T-cell (primary cell): ENCODE results near the gene ARHGAP40. TPM values are rescaled to one million over a fixed set of nuclear protein-coding genes. Genes with fewer than 3 reads are reported as not detected.

Experiments
- ATAC-seq, 4 experiments: fragments of 200-7000 bp in 3 of 4; fragments of 150-1000 bp in 1 of 4; cut with Tn5 transposase; replicated peaks in 1 of 4; 1 replicate in 3 of 4; 2 replicates in 1 of 4; pipeline ENCODE4 v1.10.0; 2021; ENCODE audit warnings: moderate library complexity in 3 of 4, mild to moderate bottlenecking in 2 of 4, moderate number of reproducible peaks in 1 of 4
- CTCF ChIA-PET, 2 donors: fragments of 300-600 bp; sonication (Branson Sonifier 250); formaldehyde crosslinking; loops; one replicate each; lab custom pipeline; 2022; ENCODE audit warnings: antibody characterized with exemption in 2 of 2; lab: Charles Lee
- POLR2A ChIA-PET, 2 donors: fragments of 300-600 bp; sonication (Branson Sonifier 250); formaldehyde crosslinking; loops; one replicate each; lab custom pipeline; 2022; ENCODE audit warnings: antibody characterized with exemption in 2 of 2; lab: Charles Lee
- DNase-seq, 35 experiments: peaks; one replicate each; pipeline versions ENCODE4 v3.0.0 to v3.0.0-alpha.2; 2013 to 2023
- H3K27ac ChIP-seq: one replicate; pipeline ENCODE4 v1.5.1; 2013; ENCODE audit warnings: low read length
- H3K27me3 ChIP-seq, 2 experiments: replicated peaks in 1 of 2; 1 replicate in 1 of 2; 2 replicates in 1 of 2; pipeline versions ENCODE4 v1.6.1 to v1.7.0; 2013; ENCODE audit warnings: low read length in 1 of 2, mixed read lengths in 1 of 2; ENCODE audit not compliant: control insufficient read depth in 2 of 2, insufficient read depth in 2 of 2; ENCODE audit errors: extremely low read depth in 1 of 2
- H3K36me3 ChIP-seq, 2 donors: 1 replicate in 1 of 2; 2 replicates in 1 of 2; pipeline versions ENCODE4 v1.6.1 to v1.7.0; 2013; ENCODE audit warnings: low read length in 1 of 2; ENCODE audit not compliant: control insufficient read depth in 2 of 2, insufficient read depth in 1 of 2; ENCODE audit errors: extremely low read depth in 1 of 2
- H3K4me1 ChIP-seq, 2 experiments: 1 replicate in 1 of 2; 2 replicates in 1 of 2; pipeline versions ENCODE4 v1.6.1 to v1.7.0; 2013; ENCODE audit warnings: low read length in 2 of 2, mixed read lengths in 1 of 2; ENCODE audit not compliant: insufficient read depth in 2 of 2, control insufficient read depth in 1 of 2; ENCODE audit errors: extremely low read depth in 1 of 2
- H3K4me3 ChIP-seq, 2 donors: 1 replicate in 1 of 2; 2 replicates in 1 of 2; pipeline versions ENCODE4 v1.5.1 to v1.7.0; 2013; ENCODE audit warnings: mild to moderate bottlenecking in 2 of 2, low read length in 1 of 2, moderate library complexity in 1 of 2; ENCODE audit not compliant: control insufficient read depth in 1 of 2; ENCODE audit errors: extremely low read depth in 1 of 2
- H3K9me3 ChIP-seq: 2 replicates; pipeline ENCODE4 v1.7.0; 2013
- H3K27ac Mint-ChIP-seq, 2 donors: one replicate each; pipeline ENCODE4 v1.8.0; 2020 to 2021; ENCODE audit warnings: mild to moderate bottlenecking in 2 of 2, mixed read lengths in 2 of 2
- H3K27me3 Mint-ChIP-seq, 2 donors: one replicate each; pipeline ENCODE4 v1.8.0; 2021 to 2022; ENCODE audit warnings: mixed read lengths in 2 of 2
- H3K36me3 Mint-ChIP-seq: one replicate; pipeline ENCODE4 v1.8.0; 2021; ENCODE audit warnings: mixed read lengths
- H3K4me1 Mint-ChIP-seq, 3 donors: one replicate each; pipeline ENCODE4 v1.8.0; 2020 to 2022; ENCODE audit warnings: mixed read lengths in 3 of 3, mild to moderate bottlenecking in 1 of 3
- H3K4me3 Mint-ChIP-seq, 3 donors: one replicate each; pipeline ENCODE4 v1.8.0; 2020 to 2022; ENCODE audit warnings: mild to moderate bottlenecking in 3 of 3, mixed read lengths in 3 of 3, moderate library complexity in 3 of 3
- H3K9me3 Mint-ChIP-seq, 3 donors: one replicate each; pipeline ENCODE4 v1.8.0; 2020 to 2022; ENCODE audit warnings: mixed read lengths in 3 of 3
- WGBS: methylation state at CpG from one replicate; pipeline ENCODE4 v1.1.5; 2013; ENCODE audit warnings: missing lambda C conversion rate; ENCODE audit not compliant: insufficient coverage; 5-methylcytosine and 5-hydroxymethylcytosine counted together
- total RNA-seq, 35 experiments: library from RNA in 6 of 35; stranded (reverse) in 6 of 35; fragments of 120-200 nt in 1 of 35; gene quantifications; one replicate each; pipeline versions ENCODE4 v1.2.1 to v1.2.4 and lab custom pipeline; 2013 to 2026

The ARHGAP40 gene
- total RNA-seq, 5 donors from 2014 or later (not counting 1 experiment from before 2014, with no cell fraction given), result 0.28 TPM; not detected in 4

- no peak overlapping the region for H3K27ac Mint-ChIP-seq
- H3K4me1 ChIP-seq, result no peaks in the 10 kb centered on the region
- no peak overlapping the region for H3K4me3 ChIP-seq
- H3K27me3 Mint-ChIP-seq, result peaks cover 37 to 45% of the 10 kb centered on the region in 2 donors
- no peaks in the 10 kb centered on the region for H3K4me1 Mint-ChIP-seq
- H3K36me3 Mint-ChIP-seq, result no peaks in the 10 kb centered on the region
- no peaks in the 10 kb centered on the region for H3K9me3 ChIP-seq
- peaks cover 0 to 9% (median 4%) of the 10 kb centered on the region in 3 donors for H3K9me3 Mint-ChIP-seq
- ChIA-PET POLR2A (interaction anchor here in 1 of 2 donors (0.6 kb wide), 1 partner anchor 46 kb away, joined by 6 read pairs; no protein-coding TSS in a partner anchor), CTCF (interaction anchor here (0.5 to 0.7 kb wide), 2 partner anchors 75 to 156 kb away, joined by 3 read pairs; no protein-coding TSS in a partner anchor)
- peak in 26 of 35 experiments; percentile 13 to 72 (median 40) for DNase-seq
- peaks cover 0 to 28% of the 10 kb centered on the region in 2 experiments for H3K27me3 ChIP-seq
- no peak overlapping the region for H3K27ac ChIP-seq
- no peaks in the 10 kb centered on the region for H3K36me3 ChIP-seq
- no peak overlapping the region for H3K4me3 Mint-ChIP-seq
- no peak for ATAC-seq
- 21% methylated on average over 8 of the region's 13 CpGs for WGBS
Observed at GRCh38 chr20:38692436-38693411, 91.1 kb downstream of the ARHGAP40 start.

DNA sequence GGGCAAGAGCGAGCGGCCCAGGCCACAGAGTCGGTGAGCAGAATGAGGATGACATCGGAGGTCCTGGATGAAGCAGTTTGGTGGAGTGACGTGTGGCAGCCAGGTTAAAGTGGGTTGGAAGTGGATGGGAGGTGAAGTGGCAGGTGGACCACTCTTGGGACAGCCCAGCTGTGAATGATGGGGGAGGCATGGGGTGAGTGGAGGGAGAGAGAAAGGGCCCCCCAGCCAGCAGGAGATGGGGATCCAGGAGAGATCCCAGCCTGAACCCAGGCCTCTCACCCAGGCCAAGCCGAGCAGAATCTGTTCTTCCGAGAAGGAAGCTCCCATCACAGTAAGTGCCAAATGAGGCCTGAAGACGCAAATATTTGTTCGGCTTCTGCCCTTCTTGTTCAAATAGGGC lies 95.7 kb downstream of the ARHGAP40 start:
- Histone ChIP-seq H3K36me3 (no peaks in the 10 kb centered on the region), H3K4me1 (no peaks in the 10 kb centered on the region), H3K9me3 (no peaks in the 10 kb centered on the region), H3K27ac (no peak overlapping the region), H3K27me3 (peaks cover 0 to 42% of the 10 kb centered on the region in 2 experiments), H3K4me3 (no peak overlapping the region)
- Mint-ChIP-seq H3K4me1 (no peaks in the 10 kb centered on the region), H3K36me3 (no peaks in the 10 kb centered on the region), H3K4me3 (no peak overlapping the region), H3K27ac (no peak overlapping the region), H3K9me3 (peaks cover 0 to 3% (median 3%) of the 10 kb centered on the region in 3 donors), H3K27me3 (peaks cover 17 to 34% of the 10 kb centered on the region in 2 donors)
- ChIA-PET CTCF (no interaction called here), POLR2A (no interaction called here)
- ATAC-seq (no peak), DNase-seq (no peak)
- WGBS, result 70% methylated on average over 9 of the region's 9 CpGs

DNA sequence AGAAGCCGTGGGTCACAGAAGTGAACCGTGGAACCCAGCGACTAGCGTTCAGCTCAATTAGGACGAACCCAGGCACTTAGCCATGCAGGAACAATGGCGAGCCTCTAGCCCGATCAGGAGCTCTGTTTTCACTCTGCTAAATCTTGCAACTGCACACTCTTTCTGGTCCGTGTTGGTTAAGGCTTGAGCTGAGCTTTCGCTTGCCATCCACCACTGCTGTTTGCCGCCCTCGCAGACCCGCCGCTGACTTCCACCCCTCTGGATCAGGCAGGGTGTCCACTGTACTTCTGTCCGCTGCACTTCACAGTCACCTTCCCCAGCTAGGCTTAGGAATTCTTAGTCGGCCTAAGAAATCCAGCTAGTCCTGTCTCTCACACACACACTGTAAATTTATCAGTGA lies 96.9 kb downstream of the ARHGAP40 start:
- Histone ChIP-seq H3K4me1 (no peaks in the 10 kb centered on the region), H3K4me3 (no peak overlapping the region), H3K9me3 (no peaks in the 10 kb centered on the region), H3K36me3 (no peaks in the 10 kb centered on the region), H3K27ac (no peak overlapping the region), H3K27me3 (peaks cover 0 to 39% of the 10 kb centered on the region in 2 experiments)
- peaks cover 24 to 44% of the 10 kb centered on the region in 2 donors for H3K27me3 Mint-ChIP-seq
- CTCF ChIA-PET, result no interaction called here
- no peaks in the 10 kb centered on the region for H3K4me1 Mint-ChIP-seq
- no peak overlapping the region for H3K4me3 Mint-ChIP-seq
- WGBS, result 81% methylated on average over 14 of the region's 15 CpGs
- H3K36me3 Mint-ChIP-seq, result no peaks in the 10 kb centered on the region
- POLR2A ChIA-PET, result no interaction called here
- no peak overlapping the region for H3K27ac Mint-ChIP-seq
- ATAC-seq (no peak), DNase-seq (no peak)
- H3K9me3 Mint-ChIP-seq, result no peaks in the 10 kb centered on the region

DNA sequence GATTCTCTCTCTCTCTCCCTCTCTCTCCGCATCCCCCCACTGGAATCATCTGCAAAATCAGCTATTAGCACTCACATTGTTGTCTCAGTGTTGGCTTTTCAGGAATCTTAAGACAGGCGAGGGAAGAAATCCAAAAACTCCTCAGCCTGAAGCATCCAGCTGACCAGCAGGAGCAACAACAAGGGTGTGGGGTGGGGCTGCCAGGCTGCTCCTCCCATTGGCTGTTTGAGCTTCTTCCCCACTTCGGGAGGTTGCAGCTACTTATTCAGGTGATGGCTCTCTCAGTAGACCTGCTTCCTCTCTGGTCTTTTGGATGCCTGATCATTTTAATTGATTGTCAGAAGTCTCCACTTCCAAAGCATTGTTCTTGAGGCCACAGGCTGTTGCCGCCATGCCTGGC lies 98.5 kb downstream of the ARHGAP40 start:
- peaks cover 22 to 44% of the 10 kb centered on the region in 2 donors for H3K27me3 Mint-ChIP-seq
- no peaks in the 10 kb centered on the region for H3K4me1 Mint-ChIP-seq
- POLR2A ChIA-PET, result no interaction called here
- 61% methylated on average over 3 of the region's 4 CpGs for WGBS
- no peak overlapping the region for H3K27ac Mint-ChIP-seq
- H3K9me3 ChIP-seq, result no peaks in the 10 kb centered on the region
- ATAC-seq (no peak), DNase-seq (no peak)
- peaks cover 0 to 41% of the 10 kb centered on the region in 2 experiments for H3K27me3 ChIP-seq
- no peaks in the 10 kb centered on the region for H3K36me3 ChIP-seq
- H3K36me3 Mint-ChIP-seq, result no peaks in the 10 kb centered on the region
- no peaks in the 10 kb centered on the region for H3K9me3 Mint-ChIP-seq
- H3K4me1 ChIP-seq, result no peaks in the 10 kb centered on the region
- no peak overlapping the region for H3K4me3 ChIP-seq
- CTCF ChIA-PET, result no interaction called here
- no peak overlapping the region for H3K4me3 Mint-ChIP-seq
- no peak overlapping the region for H3K27ac ChIP-seq

Other genes starting within 250 kb of the ARHGAP40 start
- gene SNHG17, start 166.5 kb upstream of the ARHGAP40 start, total RNA-seq, result 10 to 100 TPM; 46.7 to 77.9 (median 67.6) TPM
- 10 to 100 TPM; 42.7 to 50.1 (median 46.1) TPM for gene RALGAPB, start 129.0 kb upstream of the ARHGAP40 start, total RNA-seq
- gene ADIG, start 20.6 kb upstream of the ARHGAP40 start, total RNA-seq, result not detected
- not detected for gene SLC32A1, start 122.7 kb downstream of the ARHGAP40 start, total RNA-seq
- gene ACTR5, start 146.7 kb downstream of the ARHGAP40 start, total RNA-seq, result 10 to 100 TPM; 15.8 to 20.1 (median 18.8) TPM
- gene PPP1R16B, start 203.9 kb downstream of the ARHGAP40 start, total RNA-seq, result 10 to 100 TPM; 32.0 to 58.5 (median 50.2) TPM